ENCODE data around the gene RFX5. TPM values are rescaled to one million over a fixed set of nuclear protein-coding genes. Genes with fewer than 3 reads are reported as not detected.

Gene RFX5
- total and polyA plus RNA-seq, 9 of the 15 experiments (the other 6 are each of a cell fraction or from before 2014, with no cell fraction given) = 3.8 to 48.2 (median 32.2) TPM

DNA sequence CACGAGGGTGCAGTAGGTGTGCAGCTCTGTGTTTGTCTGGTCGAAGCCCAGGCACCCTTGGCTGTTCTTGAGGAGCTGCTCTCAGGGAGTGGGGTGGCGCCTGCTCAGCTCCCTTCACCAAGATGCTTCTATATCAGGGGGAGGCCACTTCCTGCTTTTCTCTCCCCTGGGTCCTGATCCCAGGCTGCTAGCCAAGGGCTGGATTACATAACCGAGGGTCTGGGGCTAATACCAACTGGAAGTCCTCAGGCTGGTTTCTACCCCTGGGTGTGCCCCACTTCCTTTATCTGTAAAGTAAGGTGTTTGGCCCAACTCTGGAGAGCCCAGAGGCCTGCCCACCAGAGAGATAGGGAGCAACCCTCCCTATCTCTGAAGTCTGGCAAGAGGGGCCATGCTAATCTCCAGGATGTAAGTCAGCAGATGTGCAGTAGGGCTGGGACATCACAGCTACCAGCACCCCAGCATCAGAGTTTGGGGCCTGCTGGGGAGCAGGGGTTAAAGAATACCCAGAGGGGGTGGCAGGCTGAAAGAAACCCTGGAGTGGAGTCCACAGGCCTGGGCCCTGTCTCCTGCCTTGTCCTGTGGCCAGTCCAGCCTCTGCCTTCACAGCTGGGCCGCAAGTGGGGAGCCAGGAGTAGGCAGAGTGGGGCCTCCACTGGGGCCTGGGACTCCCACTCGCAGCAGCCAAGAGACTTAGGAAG is 23.3 kb upstream of the RFX5 start (continued):
- TF ChIP-seq, protein P1, sequence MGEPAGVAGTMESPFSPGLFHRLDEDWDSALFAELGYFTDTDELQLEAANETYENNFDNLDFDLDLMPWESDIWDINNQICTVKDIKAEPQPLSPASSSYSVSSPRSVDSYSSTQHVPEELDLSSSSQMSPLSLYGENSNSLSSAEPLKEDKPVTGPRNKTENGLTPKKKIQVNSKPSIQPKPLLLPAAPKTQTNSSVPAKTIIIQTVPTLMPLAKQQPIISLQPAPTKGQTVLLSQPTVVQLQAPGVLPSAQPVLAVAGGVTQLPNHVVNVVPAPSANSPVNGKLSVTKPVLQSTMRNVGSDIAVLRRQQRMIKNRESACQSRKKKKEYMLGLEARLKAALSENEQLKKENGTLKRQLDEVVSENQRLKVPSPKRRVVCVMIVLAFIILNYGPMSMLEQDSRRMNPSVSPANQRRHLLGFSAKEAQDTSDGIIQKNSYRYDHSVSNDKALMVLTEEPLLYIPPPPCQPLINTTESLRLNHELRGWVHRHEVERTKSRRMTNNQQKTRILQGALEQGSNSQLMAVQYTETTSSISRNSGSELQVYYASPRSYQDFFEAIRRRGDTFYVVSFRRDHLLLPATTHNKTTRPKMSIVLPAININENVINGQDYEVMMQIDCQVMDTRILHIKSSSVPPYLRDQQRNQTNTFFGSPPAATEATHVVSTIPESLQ (CRISPR knock-in tag; IDR thresholded peaks at IDR 0.05) = 0 out of 2 replicates have a peak, but pooled peaks have one; percentile 67
- TF ChIP-seq ZNF551 (CRISPR knock-in tag; IDR thresholded peaks at IDR 0.05) (no peak), ZNF121 (CRISPR knock-in tag; conservative IDR thresholded peaks at IDR 0.05) (no peak), MED1 (CRISPR knock-in tag; IDR thresholded peaks at IDR 0.05; ENCODE audit: borderline replicate concordance) (no peak), JUN (IDR thresholded peaks at IDR 0.05; ENCODE audit: borderline replicate concordance, low read depth, low read length) (no peak), JUN (CRISPR knock-in tag; IDR thresholded peaks at IDR 0.05; ENCODE audit: borderline replicate concordance) (no peak), KAT7 (CRISPR knock-in tag; IDR thresholded peaks at IDR 0.05; ENCODE audit: borderline replicate concordance) (no peak), SIN3A (IDR thresholded peaks at IDR 0.05; ENCODE audit: borderline replicate concordance in 2 of 2, control insufficient read depth in 1 of 2, low read depth in 2 of 2, low read length in 2 of 2) (no peak), SMARCB1 (IDR thresholded peaks at IDR 0.05; ENCODE audit: insufficient read length, low read depth) (peak; percentile 39), CHD4 (IDR thresholded peaks at IDR 0.05; ENCODE audit: insufficient read depth, insufficient replicate concordance, low read depth, low read length, poor library complexity, severe bottlenecking) (peak; percentile 39), PCBP1 (IDR thresholded peaks at IDR 0.05; ENCODE audit: low read depth, low read length, poor library complexity, severe bottlenecking) (no peak), ZNF133 (CRISPR knock-in tag; IDR thresholded peaks at IDR 0.05) (no peak), CTBP1 (IDR thresholded peaks at IDR 0.05; ENCODE audit: borderline replicate concordance) (0 out of 2 replicates have a peak, but pooled peaks have one; percentile 51), MYNN (IDR thresholded peaks at IDR 0.05) (peak; percentile 26; the same call in 1 of the 2 replicates), MYNN (CRISPR knock-in tag; IDR thresholded peaks at IDR 0.05) (no peak), KLF6 (CRISPR knock-in tag; IDR thresholded peaks at IDR 0.05; ENCODE audit: borderline replicate concordance) (no peak)
- TF ChIP-seq, protein P2, sequence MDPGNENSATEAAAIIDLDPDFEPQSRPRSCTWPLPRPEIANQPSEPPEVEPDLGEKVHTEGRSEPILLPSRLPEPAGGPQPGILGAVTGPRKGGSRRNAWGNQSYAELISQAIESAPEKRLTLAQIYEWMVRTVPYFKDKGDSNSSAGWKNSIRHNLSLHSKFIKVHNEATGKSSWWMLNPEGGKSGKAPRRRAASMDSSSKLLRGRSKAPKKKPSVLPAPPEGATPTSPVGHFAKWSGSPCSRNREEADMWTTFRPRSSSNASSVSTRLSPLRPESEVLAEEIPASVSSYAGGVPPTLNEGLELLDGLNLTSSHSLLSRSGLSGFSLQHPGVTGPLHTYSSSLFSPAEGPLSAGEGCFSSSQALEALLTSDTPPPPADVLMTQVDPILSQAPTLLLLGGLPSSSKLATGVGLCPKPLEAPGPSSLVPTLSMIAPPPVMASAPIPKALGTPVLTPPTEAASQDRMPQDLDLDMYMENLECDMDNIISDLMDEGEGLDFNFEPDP (CRISPR knock-in tag; IDR thresholded peaks at IDR 0.05) = no peak
- TF ChIP-seq, protein P3, sequence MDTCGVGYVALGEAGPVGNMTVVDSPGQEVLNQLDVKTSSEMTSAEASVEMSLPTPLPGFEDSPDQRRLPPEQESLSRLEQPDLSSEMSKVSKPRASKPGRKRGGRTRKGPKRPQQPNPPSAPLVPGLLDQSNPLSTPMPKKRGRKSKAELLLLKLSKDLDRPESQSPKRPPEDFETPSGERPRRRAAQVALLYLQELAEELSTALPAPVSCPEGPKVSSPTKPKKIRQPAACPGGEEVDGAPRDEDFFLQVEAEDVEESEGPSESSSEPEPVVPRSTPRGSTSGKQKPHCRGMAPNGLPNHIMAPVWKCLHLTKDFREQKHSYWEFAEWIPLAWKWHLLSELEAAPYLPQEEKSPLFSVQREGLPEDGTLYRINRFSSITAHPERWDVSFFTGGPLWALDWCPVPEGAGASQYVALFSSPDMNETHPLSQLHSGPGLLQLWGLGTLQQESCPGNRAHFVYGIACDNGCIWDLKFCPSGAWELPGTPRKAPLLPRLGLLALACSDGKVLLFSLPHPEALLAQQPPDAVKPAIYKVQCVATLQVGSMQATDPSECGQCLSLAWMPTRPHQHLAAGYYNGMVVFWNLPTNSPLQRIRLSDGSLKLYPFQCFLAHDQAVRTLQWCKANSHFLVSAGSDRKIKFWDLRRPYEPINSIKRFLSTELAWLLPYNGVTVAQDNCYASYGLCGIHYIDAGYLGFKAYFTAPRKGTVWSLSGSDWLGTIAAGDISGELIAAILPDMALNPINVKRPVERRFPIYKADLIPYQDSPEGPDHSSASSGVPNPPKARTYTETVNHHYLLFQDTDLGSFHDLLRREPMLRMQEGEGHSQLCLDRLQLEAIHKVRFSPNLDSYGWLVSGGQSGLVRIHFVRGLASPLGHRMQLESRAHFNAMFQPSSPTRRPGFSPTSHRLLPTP (IDR thresholded peaks at IDR 0.05; ENCODE audit: borderline replicate concordance, extremely low read depth, insufficient read length) = no peak
- TF ChIP-seq, protein P4, sequence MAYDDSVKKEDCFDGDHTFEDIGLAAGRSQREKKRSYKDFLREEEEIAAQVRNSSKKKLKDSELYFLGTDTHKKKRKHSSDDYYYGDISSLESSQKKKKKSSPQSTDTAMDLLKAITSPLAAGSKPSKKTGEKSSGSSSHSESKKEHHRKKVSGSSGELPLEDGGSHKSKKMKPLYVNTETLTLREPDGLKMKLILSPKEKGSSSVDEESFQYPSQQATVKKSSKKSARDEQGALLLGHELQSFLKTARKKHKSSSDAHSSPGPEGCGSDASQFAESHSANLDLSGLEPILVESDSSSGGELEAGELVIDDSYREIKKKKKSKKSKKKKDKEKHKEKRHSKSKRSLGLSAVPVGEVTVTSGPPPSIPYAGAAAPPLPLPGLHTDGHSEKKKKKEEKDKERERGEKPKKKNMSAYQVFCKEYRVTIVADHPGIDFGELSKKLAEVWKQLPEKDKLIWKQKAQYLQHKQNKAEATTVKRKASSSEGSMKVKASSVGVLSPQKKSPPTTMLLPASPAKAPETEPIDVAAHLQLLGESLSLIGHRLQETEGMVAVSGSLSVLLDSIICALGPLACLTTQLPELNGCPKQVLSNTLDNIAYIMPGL (CRISPR knock-in tag; IDR thresholded peaks at IDR 0.05) = no peak

Measured in K562 (cell line).